ENCODE data around the gene SBNO2. TPM values are rescaled to one million over a fixed set of nuclear protein-coding genes. Genes with fewer than 3 reads are reported as not detected.
A peak's percentile ranks its signal among the peaks of the same experiment; 100 is the strongest.

SBNO2 gene
- total RNA-seq, 1 donor from 2014 or later: 46.4 TPM

DNA sequence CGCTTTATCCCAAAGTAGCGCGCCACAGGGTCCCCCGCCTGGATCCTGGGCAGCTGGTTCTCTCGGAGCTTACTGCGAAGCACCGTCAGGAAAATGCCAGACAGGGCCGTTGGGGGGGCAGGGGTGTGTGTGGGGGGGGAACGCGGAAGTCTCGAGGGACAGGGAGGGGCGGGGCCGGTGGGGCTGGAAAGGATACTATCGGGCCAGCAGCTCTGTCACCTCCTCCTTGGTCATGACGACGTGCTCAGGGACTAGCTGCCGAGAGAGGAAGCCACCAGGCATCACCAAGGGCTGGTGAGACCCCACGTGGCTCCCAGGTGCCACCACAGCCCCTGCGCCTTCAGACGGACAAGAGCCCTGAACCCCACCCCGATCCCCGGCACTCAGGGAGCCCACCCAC lies 84.2 kb downstream of the SBNO2 start:
- Mint-ChIP-seq H3K27ac (ENCODE audit: unreplicated experiment) (no peak overlapping the region), H3K36me3 (ENCODE audit: low read depth, unreplicated experiment) (peaks cover 7% of the 10 kb centered on the region), H3K4me3 (ENCODE audit: unreplicated experiment) (no peak overlapping the region), H3K4me1 (ENCODE audit: unreplicated experiment) (peaks cover 3% of the 10 kb centered on the region), H3K27me3 (ENCODE audit: unreplicated experiment) (peaks cover 8% of the 10 kb centered on the region), H3K9me3 (ENCODE audit: unreplicated experiment) (no peaks in the 10 kb centered on the region)
- DNase-seq (ENCODE audit: low spot score): no peak
- TF ChIP-seq, protein P1, sequence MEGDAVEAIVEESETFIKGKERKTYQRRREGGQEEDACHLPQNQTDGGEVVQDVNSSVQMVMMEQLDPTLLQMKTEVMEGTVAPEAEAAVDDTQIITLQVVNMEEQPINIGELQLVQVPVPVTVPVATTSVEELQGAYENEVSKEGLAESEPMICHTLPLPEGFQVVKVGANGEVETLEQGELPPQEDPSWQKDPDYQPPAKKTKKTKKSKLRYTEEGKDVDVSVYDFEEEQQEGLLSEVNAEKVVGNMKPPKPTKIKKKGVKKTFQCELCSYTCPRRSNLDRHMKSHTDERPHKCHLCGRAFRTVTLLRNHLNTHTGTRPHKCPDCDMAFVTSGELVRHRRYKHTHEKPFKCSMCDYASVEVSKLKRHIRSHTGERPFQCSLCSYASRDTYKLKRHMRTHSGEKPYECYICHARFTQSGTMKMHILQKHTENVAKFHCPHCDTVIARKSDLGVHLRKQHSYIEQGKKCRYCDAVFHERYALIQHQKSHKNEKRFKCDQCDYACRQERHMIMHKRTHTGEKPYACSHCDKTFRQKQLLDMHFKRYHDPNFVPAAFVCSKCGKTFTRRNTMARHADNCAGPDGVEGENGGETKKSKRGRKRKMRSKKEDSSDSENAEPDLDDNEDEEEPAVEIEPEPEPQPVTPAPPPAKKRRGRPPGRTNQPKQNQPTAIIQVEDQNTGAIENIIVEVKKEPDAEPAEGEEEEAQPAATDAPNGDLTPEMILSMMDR (IDR thresholded peaks at IDR 0.05; ENCODE audit: unreplicated experiment): no peak

DNA sequence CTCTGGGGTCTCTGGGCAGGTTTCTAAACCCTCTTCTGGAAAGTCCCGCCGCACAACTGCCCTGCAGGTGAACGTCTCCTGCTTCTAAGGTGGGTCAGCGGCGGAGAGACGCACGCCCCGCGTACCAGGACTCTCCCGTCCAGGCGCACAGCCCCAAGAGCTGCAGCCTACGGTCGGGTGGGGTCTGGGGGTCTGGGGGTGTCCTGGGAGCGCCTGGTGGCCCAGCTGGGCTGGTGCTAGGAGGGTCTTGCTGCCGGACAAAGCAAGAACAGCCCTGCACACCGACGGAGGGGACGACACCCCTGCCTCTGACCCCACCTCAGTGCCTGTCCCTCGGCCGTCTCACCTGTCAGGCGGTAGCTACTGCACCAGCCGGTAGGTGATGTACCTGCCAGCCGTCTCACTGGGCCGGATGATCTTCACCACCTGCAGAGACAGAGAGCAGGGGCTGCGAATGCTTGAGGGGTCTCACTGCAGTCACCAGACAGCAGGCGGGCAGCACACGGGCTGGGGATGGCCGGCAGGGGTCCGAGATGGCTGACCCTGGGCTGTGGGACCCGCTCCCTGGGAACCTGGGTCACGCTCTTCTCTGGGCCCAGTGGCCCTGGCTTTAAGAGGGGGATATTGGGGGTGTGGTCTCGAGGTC lies 84.8 kb downstream of the SBNO2 start:
- peaks cover 3% of the 10 kb centered on the region for H3K4me1 Mint-ChIP-seq (ENCODE audit: unreplicated experiment)
- no peaks in the 10 kb centered on the region for H3K9me3 Mint-ChIP-seq (ENCODE audit: unreplicated experiment)
- H3K27me3 Mint-ChIP-seq (ENCODE audit: unreplicated experiment): peaks cover 8% of the 10 kb centered on the region
- no peak overlapping the region for H3K27ac Mint-ChIP-seq (ENCODE audit: unreplicated experiment)
- TF ChIP-seq, protein P1 (IDR thresholded peaks at IDR 0.05; ENCODE audit: unreplicated experiment): no peak
- H3K36me3 Mint-ChIP-seq (ENCODE audit: low read depth, unreplicated experiment): peaks cover 8% of the 10 kb centered on the region
- no peak overlapping the region for H3K4me3 Mint-ChIP-seq (ENCODE audit: unreplicated experiment)
- DNase-seq (ENCODE audit: low spot score): no peak

DNA sequence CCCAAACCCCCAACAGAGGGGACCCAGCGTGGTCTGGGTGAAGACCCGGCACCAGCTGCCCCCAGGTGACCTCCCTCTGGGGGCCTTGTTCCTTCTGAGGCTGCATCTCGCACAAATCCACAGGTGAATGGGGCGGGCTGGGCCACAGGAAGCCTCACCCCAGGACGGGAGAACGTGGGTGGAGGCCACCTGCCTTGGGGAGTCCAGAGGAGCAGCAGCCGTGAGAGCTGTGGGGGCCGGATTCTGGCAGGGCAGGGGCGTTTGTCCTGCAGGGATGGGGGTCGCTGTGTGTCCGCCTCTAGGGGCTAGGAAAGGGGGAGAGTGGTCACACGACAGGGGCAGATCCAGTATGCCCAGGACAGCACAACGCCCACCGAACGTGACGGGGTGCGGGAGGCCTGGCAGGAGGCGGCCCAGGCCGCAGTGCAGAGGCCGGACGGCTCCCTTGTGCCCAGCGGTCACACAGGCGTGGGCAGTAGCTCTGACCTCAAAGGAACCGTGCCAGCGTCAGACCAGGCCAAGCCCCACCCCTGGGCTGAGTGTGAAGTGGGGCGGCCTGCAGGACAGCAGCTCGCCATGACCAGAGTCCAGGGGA lies 85.6 kb downstream of the SBNO2 start:
- H3K4me1 Mint-ChIP-seq (ENCODE audit: unreplicated experiment): peaks cover 2% of the 10 kb centered on the region
- peaks cover 12% of the 10 kb centered on the region for H3K27me3 Mint-ChIP-seq (ENCODE audit: unreplicated experiment)
- peaks cover 8% of the 10 kb centered on the region for H3K36me3 Mint-ChIP-seq (ENCODE audit: low read depth, unreplicated experiment)
- no peak for DNase-seq (ENCODE audit: low spot score)
- no peaks in the 10 kb centered on the region for H3K9me3 Mint-ChIP-seq (ENCODE audit: unreplicated experiment)
- TF ChIP-seq, protein P1 (IDR thresholded peaks at IDR 0.05; ENCODE audit: unreplicated experiment): no peak
- no peak overlapping the region for H3K4me3 Mint-ChIP-seq (ENCODE audit: unreplicated experiment)
- H3K27ac Mint-ChIP-seq (ENCODE audit: unreplicated experiment): no peak overlapping the region

DNA sequence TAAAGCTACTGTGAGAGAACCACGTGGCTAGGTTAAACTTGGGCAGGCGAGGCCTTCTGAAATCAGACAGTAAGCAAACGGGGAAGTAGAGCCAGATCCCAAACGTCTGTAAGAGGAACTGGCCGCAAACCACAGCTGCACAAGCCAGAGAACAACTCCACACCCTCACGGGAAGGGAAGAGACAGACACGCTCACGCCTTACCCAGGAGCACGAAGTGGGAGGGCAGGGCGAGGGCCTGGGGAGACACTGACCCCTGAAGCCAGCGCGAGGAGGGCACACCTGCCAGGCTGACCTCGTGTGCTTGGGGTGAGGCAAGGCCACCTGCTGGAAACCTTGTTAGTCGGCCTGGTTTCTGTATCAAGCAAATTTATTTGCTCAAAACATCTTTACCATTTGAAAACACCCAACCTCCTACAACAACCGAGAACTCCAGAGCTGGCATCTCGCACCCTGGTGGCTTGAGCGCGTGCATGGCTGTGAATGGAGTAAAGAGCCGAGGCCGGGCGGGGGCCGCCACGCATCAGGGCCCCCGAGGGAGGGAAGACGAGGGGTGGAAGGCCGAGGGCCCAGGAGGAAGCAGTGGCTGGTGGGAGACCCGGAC lies 86.2 kb downstream of the SBNO2 start:
- Mint-ChIP-seq H3K27ac (ENCODE audit: unreplicated experiment) (no peak overlapping the region), H3K36me3 (ENCODE audit: low read depth, unreplicated experiment) (peaks cover 8% of the 10 kb centered on the region), H3K27me3 (ENCODE audit: unreplicated experiment) (peaks cover 12% of the 10 kb centered on the region), H3K9me3 (ENCODE audit: unreplicated experiment) (no peaks in the 10 kb centered on the region), H3K4me1 (ENCODE audit: unreplicated experiment) (no peaks in the 10 kb centered on the region), H3K4me3 (ENCODE audit: unreplicated experiment) (peak overlapping the region; percentile 26)
- TF ChIP-seq, protein P1 (IDR thresholded peaks at IDR 0.05; ENCODE audit: unreplicated experiment): no peak
- no peak for DNase-seq (ENCODE audit: low spot score)

DNA sequence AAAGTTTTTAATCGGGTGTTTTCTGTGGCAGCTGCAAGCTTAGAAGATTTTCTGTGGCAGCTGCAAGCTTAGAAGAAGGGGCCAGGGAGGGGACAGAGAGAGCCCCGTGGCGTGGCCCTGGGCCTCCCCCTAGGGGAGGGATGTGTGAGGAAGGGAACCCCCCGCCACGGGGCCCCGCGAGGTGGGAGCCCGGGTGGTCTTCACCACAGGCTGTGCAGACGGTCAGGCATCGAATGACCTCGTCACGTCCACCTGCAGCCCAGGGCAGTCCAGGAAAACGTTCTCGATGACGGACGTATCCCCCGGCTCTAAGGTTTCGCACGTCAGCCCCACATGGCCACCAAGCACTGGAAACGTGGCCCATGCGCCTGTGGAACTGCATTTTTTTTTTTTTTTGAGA lies 87.5 kb downstream of the SBNO2 start:
- H3K9me3 Mint-ChIP-seq (ENCODE audit: unreplicated experiment): no peaks in the 10 kb centered on the region
- peaks cover 16% of the 10 kb centered on the region for H3K27me3 Mint-ChIP-seq (ENCODE audit: unreplicated experiment)
- no peak overlapping the region for H3K27ac Mint-ChIP-seq (ENCODE audit: unreplicated experiment)
- no peak overlapping the region for H3K4me3 Mint-ChIP-seq (ENCODE audit: unreplicated experiment)
- H3K36me3 Mint-ChIP-seq (ENCODE audit: low read depth, unreplicated experiment): peaks cover 8% of the 10 kb centered on the region
- no peaks in the 10 kb centered on the region for H3K4me1 Mint-ChIP-seq (ENCODE audit: unreplicated experiment)
- TF ChIP-seq, protein P1 (IDR thresholded peaks at IDR 0.05; ENCODE audit: unreplicated experiment): no peak
- no peak for DNase-seq (ENCODE audit: low spot score)

All from endothelial cell (in vitro differentiated cells).